Activated T-cell treated with anti-CD3 and anti-CD28 coated beads for 1 hour (primary cell): ENCODE data around the gene DUOXA2.
A peak's percentile ranks its signal among the peaks of the same experiment; 100 is the strongest.
"Not testable (repeated sequence)": the region's sequence is repeated elsewhere in the genome, so short reads cannot be mapped to it uniquely, and the experiment has no call there.

Experiments
- DNase-seq: peaks from one replicate; pipeline ENCODE4 v3.0.0-alpha.2; 2020; ENCODE audit warnings: low read depth

Gene DUOXA2

DNA sequence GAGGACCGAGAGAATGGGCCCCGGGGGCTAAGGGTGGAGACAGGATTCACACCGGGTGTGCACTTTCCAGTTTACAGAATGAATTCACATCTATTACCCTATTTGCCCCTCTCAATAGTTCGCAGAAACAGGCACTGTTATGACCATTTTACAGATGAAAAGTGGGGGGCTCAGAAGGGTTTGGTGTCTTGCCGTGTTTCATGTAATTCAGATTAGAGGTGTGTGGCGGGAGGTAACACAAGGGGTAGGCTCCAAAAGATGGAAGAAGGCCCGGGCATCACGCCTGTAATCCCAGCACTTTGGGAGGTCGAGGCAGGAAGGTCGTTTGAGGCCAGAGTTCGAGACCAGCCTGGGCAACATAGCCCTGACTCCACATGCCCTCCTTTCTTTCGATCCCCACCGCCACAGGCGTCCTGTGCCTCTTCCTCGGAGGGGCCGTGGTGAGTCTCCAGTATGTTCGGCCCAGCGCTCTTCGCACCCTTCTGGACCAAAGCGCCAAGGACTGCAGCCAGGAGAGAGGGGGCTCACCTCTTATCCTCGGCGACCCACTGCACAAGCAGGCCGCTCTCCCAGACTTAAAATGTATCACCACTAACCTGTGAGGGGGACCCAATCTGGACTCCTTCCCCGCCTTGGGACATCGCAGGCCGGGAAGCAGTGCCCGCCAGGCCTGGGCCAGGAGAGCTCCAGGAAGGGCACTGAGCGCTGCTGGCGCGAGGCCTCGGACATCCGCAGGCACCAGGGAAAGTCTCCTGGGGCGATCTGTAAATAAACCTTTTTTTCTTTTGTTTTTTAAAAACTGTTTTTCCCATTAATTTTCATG, 3.4 kb downstream of the DUOXA2 start:
- no peak for DNase-seq

DNA sequence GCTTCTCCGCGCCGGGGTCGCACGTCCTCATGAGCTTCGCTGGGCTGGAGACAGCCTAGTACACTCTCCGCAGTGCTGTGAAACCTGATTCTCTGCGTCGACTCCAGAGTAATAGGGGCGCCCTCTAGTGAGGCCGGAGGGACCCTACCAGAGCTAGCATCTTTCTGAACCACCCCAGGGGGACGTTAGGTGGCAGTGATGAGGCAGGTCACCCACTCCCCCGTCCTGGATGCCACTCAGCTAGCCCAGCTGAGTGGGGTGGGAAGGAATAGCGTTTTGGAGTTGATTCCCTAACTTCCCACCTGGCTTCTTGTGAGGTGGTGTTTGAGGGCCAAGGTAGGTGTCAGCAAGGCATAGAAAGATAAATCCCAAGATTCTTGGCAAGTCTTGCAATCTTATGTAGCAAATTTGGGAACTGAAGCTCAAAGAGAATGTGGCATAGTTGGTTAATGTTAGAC, 4.0 kb downstream of the DUOXA2 start:
- DNase-seq = peak; percentile 78

DNA sequence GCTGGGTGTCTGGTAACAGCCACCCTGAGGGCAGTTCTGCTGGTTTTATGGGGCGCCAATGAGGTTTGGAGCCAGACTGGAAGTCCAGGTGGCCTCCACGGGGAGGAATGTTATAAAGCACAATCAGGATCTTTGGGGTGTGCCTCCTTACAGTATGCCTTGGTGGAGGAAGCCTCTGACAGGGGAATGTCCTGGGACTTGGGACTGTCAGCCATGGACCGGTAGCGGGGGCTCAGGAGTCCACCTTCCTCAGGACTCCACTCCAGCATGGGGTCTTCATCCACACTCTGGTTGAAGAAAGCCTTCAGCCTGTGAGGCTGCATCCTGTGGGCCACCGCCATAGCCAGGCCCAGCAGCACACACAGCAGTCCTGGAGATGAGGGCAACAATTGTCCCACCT, 4.9 kb downstream of the DUOXA2 start:
- no peak for DNase-seq

DNA sequence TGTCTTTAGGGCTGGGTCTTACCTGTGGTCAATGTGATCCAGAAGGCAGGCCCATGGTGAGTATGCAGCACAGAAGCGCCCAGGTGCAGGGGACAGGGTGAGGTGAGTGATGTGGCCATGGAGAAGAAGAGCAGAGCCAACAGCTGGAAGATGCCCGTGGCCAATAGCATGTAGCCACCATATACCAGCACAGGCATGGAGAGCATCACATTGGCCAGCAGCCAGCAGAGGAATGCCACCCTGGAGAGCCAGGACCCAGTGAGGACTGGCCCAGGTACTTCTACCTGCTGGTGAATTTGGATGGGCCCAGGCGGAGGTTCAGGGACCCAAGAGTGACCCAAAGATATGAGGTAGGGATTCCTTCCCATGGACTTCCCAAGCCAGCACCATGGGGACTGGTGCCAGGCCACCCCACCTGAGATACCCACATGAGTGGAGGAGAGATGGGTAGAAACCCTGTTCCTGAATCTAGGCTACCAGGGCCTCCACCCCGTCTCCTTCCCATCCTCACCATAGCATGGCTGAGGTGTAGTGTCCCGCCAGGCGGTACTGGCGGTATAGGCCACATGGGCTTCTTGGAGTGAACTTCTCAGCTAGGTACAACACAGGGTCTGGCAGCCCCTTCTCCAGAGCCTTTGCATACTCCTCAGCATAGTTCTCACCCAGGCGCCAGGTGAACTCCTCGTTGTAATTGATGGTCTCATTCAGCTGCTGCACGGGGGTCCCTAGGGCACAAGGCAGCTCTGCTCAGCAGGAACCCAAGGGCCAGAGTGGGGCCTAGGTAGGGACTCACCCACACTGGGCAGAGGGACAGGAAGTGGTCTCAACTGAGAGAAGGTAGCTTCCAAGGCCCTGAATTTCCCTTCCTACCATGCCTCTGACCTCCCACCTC, 6.2 kb downstream of the DUOXA2 start:
- DNase-seq = no peak

DNA sequence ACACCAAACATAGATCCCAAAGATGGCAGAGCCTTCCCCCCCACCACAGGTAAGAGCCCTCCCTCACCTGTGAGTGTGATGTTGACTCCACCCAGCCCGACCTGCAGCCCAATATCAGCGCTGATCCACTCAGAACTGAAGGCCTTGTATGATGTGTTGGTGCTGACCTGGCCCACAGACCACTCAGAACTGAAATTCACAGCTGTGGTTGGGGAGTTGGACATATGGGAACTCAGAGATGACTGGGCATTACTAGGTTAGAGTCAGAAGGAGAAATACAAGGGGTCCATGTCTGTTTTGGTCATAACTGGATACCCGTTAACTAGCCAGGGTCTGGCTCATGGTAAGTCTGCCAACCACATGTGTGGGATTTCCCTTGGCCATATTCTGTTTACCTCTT, 6.9 kb downstream of the DUOXA2 start:
- no peak for DNase-seq

DNA sequence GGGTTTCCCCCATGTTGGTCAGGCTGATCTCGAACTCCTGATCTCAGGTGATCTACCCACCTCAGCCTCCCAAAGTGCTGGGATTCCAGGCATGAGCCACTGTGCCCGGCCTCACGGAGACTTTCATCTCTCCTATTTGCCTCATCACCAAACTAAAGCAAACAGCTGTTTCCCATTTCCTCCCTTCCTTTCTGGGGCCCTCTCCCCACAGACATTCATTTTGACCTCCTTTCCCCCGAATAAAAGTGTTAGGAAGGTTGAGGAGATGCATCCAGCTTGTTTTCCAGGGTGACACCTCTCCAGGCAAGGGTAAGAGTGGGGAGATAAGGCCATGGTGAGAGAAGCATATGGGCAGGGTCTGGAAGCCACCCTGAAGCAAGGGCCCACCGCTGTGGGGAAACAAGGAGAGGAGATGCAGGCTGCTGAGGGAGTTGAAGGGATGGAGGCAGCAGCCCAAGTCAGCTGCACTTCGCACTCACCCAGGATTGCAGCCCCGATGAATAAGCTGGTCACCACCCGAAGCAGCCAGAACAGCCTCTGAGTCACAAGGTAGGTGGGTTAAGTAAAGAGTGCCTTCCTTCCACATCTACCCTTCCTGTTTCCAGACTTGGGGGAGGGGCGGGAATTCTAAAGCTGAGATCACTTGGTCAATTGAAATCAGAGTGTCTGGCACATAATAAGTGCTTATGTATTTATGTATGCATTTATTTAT, 7.7 kb downstream of the DUOXA2 start:
- DNase-seq = no peak

DNA sequence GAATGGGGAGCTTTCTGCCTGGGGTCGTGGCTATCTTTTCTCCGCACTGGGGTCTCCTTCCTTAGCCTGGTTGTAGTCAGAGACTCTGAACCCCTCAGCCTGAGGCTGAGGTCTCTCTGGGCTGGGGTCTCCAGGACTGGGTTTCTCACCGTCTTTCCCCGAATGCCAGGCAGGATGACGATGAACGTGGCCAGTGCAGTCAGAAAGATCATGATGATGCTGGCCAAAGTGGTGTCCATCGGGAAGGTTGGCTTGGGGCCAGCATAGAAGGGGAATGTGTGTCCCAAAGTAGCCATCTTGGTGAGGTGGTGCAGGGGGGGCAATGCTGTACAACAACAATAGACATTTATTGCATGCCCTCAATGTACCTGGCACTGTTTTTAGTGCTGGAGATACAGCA, 8.6 kb downstream of the DUOXA2 start:
- no peak for DNase-seq

DNA sequence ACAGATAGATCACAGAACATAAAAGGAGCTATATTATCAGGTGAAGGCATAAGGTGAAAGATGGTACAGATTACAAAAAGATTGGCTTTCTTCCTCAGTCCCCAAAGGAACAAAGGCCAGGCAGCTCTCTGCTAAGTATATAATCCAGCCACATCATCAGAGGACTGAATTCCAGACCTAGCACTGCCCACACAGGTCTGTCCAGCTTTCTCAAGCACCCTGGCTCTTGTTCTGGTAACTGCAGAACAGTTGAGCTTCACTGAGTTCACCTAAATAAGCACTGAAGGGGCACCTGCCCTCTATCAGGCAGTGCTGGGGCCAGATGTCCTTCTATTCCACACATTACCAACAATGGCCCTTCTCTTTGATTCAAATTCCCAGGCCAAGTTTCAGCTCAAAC, 9.3 kb downstream of the DUOXA2 start:
- DNase-seq = no peak

DNA sequence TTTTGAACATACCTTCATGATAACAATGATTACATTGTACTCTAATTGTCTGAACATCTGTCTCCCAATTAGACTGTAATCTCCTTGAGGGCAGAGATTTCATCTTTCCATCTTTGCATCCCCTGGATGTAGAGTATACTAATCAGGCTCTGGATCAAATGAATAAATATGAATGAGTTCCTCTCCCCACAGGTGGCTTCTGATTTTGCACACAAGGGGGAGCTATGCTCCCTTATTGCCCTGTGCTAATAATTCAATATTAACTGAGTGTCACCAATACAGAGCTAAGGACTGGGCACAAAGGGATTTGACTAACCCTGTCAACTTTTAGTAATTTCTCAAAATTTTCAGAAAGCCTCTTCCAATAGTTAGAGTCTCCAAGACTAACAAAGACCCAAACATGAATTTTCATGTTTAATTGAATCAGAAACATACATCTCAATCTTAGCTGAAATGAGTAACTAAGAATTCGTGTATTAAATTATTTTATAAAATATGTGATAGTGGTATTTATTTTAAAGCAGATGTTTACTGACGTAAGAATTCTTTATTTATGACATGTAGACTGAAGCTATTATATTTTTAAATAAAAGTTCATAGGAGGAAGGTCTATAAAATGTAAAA, 12.5 kb downstream of the DUOXA2 start:
- peak; percentile 25 for DNase-seq

DNA sequence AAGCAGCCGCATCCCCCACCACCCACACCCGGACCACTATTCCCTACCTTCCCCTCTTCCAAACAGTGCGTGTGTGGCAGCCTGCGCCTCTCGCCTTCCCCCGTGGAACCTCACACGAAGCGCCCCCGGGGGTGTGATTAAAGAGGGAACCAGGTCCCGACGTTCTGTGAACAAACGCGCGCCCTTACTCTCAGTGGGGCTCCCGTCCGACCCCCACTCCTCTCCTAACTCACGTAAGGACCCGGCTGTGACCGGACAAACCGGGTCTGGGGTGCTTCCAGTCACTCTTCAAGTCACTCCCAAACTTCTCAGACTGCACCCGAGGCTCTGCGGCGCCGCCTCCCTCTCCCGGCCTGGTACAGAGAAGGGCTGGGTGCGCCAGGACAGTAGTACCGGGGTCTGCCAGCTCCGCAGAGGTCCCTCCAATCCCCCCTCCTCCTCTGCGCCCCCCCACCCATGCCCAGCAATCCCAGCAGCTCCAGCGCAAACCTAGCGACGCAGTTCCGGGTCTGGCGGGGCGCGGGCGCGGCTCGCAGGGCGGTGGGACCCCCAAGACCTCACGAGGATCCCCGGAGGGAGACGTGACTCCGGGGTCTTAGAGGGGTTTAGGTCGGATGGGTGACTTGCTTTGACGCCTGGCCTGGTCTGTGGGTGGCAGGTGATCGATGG, 15.0 kb downstream of the DUOXA2 start:
- DNase-seq = no peak

DNA sequence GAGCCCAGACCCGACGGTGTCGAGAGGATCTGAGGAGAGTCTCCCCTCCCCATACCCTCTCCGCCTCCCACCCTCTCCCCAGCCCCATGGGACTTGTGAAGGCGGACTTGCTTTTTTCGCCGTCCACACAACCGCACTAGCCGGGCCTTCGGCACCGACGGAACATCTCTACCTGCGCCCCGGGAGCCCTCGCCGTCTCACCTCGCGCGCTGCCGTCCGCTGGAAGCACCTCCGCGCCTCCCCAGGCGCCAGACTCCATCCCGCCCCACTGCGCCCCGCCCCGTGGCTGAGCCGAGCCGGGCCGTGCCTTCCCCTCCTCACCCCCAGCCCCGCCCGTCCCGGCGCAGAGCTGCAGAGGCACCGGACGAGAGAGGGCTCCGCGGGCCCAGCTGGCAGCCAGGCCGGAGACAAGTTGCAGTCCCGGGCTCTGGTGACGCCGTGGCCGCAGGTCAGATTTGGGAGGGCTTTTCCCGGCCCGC, 15.6 kb downstream of the DUOXA2 start, which contains the start of the genes DUOX1 and DUOXA1:
Gene DUOX1, plus strand, starts transcription at position 344 of the 479 bp plus-strand sequence. CDS start 1,973 bp downstream, outside the sequence.
Gene DUOXA1, minus strand, starts transcription at position 229 of the 479 bp plus-strand sequence. CDS start 6,865 bp downstream, outside the sequence.
- DNase-seq = peak; percentile 16

DNA sequence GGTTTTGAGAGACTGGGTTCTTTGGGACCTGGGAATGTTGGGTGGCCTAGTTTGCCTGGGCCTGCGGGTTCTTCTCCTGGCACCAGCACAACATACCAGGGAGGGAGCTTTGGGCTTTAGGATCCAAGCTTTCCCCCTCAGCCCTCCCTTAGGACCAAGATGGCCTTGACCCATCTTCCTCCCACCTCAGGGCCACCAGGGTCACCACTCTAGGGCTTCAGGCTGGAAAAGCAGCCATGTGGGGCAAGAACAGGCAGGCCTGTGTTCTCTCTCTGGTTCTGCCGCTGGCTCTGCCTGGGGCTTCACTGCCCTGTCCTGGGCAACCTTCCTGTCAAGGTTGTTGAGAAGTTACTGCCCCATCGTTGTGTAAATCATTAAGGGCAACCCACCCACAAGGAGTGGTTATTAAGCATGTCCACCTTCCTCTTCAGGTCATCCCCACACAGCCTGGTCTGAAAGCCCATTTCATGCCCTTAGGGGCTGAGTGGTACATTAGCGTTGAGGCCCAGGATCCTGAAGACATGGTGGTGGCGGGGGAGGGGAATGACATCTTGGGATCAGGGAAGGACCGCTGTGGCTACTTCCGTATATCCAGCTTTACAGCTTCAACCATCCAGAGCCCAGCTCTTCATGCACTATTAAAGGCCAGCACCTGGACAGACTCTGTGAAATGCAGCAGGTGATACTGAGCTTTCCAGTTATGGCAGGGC, 16.3 kb downstream of the DUOXA2 start:
- DNase-seq = no peak

DNA sequence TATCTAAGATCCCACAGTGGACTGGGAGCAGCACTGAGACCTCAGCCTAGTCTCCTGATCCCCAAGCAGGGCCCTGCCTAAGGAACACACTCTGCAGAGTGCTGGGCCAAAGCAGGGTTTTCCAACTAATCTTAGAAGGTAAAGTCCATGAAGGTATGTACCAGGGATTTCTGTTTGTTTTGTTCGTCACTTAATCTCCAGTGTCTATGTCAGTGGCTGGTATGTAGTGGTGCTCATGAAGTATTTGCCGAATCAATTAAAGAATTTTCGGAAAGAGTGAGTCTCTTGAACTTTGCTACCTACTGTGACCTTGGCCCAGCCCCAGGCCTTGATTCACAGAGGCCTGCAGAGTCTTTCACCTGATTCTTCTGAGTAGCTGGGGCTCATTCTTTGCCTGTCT, 17.4 kb downstream of the DUOXA2 start:
- DNase-seq = no peak

DNA sequence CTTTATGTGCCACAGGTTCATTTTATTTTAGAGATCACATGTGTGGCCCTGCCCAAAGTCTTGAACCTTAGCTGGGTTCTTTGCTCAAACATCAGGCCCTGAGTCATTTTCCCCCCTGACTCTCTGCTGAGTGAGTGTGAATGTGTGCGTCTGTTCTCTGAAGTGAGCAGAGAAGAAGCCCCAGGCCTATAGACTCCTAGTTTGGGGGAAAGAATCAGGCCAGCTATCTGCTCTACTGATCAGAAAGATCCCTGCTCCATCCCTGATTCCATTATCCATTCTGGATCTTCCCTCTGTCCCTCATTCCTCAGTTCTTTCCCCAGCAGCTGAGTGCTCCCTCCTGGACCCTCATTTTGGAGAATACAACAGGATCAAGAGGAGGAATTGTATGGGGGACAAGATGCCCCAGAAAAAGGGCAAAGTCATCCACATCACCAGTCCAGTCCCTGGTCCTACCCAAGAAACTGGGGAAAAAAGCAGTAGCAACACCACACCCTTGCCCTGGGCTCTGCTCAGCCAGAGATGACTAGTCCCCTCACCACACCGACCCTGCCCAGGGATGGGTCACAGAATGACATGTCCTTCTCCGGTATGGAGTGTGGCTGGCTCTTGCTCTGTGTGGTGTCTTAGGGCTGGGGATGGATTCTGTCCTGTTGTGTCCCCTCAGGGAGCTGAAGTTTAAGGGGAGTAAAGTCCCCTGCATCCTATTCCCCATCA, 18.9 kb downstream of the DUOXA2 start:
- DNase-seq = no peak

DNA sequence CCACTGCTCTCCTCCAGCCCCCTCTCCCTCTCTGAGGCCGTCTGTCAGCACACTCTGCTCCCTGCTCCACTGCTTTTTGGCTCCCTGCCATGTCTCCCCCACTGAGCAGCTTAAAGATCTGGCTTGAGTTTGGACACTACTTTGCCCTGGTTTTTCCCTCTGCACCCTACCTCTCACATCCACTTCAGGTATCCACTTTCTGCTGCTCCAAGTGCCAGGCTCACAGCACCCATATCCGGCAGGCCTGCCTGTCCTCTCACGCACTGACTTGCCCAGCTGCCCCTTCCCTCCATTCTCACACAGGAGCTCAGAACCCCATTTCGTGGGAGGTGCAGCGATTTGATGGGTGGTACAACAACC, 19.4 kb downstream of the DUOXA2 start:
- no peak for DNase-seq

DNA sequence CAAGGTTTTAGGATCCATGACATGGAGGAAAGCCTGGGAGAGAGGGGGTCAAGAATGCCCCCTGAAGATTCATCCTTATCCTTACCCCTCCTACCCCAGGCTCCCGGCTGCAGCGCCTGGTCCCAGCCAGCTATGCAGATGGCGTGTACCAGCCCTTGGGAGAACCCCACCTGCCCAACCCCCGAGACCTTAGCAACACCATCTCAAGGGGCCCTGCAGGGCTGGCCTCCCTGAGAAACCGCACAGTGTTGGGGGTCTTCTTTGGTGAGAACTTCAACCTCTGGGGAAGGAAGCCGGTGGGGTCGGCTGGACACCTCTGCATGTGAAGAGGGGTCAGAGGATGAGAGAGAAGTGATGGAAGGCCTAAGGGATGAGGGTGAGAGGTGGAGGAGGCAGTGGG, 19.9 kb downstream of the DUOXA2 start:
- no peak for DNase-seq

DNA sequence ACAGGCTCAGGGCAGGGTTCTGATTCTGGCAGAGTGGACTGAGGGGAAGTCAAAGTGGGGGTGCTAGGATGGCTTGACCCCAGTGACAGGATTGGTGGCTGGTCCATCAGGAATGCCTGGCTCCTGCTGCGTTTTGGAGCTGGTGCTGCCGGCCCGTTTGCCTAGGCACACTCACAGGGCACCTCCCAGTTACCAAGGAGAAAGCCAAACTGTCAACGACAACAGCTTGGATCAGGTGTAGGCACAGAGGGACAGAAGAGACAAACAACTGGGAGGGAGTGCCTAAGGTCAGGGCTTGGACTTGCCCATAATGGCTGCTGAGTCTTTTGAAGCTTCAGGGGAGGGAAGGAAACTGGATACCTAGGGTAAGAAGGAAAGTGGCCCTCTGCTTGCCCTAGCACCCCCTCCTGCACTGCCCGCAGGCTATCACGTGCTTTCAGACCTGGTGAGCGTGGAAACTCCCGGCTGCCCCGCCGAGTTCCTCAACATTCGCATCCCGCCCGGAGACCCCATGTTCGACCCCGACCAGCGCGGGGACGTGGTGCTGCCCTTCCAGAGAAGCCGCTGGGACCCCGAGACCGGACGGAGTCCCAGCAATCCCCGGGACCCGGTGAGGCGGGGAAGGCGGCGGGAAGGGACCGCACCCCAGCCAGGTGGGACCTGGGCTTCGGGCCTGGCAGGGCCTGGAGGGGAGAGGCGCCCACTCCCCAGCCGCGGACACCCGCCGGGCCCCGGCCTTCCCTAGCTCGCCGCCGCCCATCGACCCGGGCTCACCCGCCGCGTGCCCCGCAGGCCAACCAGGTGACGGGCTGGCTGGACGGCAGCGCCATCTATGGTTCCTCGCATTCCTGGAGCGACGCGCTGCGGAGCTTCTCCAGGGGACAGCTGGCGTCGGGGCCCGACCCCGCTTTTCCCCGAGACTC, 20.8 kb downstream of the DUOXA2 start:
- DNase-seq = no peak

DNA sequence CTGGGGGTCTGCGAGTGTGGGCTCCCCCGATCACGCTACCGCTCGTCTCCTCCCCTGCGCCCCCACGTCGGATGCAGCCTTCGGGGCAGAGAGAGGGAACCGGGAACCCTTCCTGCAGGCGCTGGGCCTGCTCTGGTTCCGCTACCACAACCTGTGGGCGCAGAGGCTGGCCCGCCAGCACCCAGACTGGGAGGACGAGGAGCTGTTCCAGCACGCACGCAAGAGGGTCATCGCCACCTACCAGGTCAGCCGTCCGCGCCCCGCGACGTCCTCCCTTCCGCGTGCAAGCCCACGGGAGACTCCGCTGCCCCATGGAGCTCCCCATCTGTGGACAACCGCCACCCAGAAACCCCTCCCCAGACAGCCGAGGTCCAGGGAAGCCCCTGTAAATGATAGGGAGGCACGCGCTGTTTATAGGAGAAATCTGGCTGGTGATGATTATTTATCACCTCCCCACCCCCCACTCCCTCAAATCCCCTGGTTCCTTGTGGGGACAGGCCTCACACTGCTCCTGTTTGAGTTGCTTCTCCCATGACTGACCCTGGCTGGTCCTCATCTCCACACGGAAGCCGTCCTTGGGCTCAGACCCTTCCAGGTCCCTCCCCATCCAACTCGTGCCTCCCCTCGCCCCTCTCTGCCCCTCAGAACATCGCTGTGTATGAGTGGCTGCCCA, 21.7 kb downstream of the DUOXA2 start:
- DNase-seq = not testable (repeated sequence)
